NB4 (cell line): ENCODE measurements around the gene TWIST2.

Experiments
- DNase-seq: peaks from one replicate; pipeline ENCODE4 v3.0.0; 2010; ENCODE audit warnings: low read depth
- H3K4me3 ChIP-seq: one replicate; pipeline ENCODE4 v1.5.1; 2011; ENCODE audit warnings: mild to moderate bottlenecking, low read depth, low read length, moderate library complexity
- MYC ChIP-seq: IDR thresholded peaks from 2 replicates; pipeline ENCODE4 v1.6.1; 2011; ENCODE audit warnings: low read depth, low read length
- POLR2A ChIP-seq: IDR thresholded peaks from 2 replicates; pipeline ENCODE4 v1.6.1; 2011; ENCODE audit warnings: mild to moderate bottlenecking; ENCODE audit not compliant: insufficient read length; ENCODE audit errors: extremely low read depth
- TF ChIP-seq, protein P1 (sequence below): IDR thresholded peaks from 2 replicates; pipeline ENCODE4 v1.6.1; 2011; ENCODE audit warnings: low read depth, low read length
- TF ChIP-seq, protein P2 (sequence below): IDR thresholded peaks from one replicate; pipeline ENCODE4 v1.5.1; 2012; ENCODE audit warnings: low read depth, low read length

Gene TWIST2

DNA sequence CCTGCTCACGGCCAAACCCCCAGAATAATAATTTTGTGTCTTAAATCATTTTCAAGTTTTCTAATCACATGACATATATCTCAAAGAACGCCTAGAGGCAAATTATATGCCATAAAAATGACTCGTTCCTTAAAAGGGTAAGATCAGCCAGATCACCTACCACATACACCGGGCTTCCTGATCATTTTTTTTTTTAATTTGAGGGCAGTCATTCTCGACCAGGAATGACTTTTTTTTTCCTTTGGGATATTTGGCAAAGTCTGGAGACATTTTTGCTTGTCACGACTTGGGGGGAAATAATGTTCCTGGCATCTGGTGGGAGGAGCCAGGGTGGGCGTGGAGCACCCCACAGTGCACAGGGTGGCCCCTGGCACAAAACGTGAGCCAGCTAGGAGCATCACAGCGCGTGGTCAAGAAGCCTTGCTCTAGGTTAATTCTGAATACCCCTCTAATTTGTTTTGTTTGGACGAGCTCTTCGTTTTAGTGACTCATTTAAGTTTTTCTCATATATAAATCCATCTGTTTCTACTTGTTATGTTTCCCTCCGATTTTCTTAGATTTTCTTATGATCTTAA, 94.9 kb downstream of the TWIST2 start:
- TF ChIP-seq, protein P1, sequence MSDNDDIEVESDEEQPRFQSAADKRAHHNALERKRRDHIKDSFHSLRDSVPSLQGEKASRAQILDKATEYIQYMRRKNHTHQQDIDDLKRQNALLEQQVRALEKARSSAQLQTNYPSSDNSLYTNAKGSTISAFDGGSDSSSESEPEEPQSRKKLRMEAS: no peak
- no peak for TF ChIP-seq POLR2A
- TF ChIP-seq, protein P2, sequence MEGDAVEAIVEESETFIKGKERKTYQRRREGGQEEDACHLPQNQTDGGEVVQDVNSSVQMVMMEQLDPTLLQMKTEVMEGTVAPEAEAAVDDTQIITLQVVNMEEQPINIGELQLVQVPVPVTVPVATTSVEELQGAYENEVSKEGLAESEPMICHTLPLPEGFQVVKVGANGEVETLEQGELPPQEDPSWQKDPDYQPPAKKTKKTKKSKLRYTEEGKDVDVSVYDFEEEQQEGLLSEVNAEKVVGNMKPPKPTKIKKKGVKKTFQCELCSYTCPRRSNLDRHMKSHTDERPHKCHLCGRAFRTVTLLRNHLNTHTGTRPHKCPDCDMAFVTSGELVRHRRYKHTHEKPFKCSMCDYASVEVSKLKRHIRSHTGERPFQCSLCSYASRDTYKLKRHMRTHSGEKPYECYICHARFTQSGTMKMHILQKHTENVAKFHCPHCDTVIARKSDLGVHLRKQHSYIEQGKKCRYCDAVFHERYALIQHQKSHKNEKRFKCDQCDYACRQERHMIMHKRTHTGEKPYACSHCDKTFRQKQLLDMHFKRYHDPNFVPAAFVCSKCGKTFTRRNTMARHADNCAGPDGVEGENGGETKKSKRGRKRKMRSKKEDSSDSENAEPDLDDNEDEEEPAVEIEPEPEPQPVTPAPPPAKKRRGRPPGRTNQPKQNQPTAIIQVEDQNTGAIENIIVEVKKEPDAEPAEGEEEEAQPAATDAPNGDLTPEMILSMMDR: no peak
- TF ChIP-seq MYC: no peak
- DNase-seq: no peak
- H3K4me3 ChIP-seq: no peak overlapping the region

GRCh38 chr2:238943338-238944067, 95.6 kb downstream of the TWIST2 start:
- TF ChIP-seq POLR2A (no peak), MYC (no peak)
- TF ChIP-seq, protein P2: no peak
- TF ChIP-seq, protein P1: no peak
- H3K4me3 ChIP-seq: no peak overlapping the region
- DNase-seq: no peak

DNA sequence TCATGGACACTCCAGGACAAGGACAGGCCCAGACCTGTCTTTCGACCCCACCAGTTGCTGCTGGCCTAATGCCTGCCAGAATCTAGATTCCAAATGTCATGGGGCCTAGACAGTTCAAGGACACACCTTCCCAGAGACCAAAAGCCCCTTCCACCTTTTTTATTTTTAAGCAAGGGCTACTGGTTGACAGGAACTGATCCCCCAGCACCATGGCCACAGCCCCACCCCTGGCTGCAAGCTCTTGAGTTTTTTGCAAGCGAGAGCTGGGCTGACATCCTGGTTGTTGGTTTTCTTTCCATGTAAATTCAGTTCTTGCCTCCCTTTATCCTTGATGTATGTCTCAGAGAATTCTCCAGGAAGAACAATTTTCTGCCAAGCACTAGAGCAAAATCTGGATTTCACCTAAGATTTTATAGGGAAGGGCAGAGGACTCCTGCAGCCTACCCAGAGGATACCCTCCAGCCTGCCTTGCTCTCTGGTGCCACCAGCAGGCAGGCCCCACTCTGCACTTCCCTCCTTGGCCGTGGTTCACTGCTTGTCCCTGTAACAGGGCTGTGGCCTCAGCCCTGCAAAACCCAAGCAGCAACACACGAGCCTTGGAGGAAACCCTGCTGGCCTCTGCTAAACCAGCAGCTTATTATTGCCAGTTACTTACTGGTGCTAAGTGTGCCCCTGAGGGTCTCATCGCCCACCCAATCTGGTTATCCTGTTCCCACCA, 97.7 kb downstream of the TWIST2 start:
- DNase-seq: peak; percentile 37
- TF ChIP-seq MYC: no peak
- TF ChIP-seq, protein P2: peak; percentile 67
- no peak overlapping the region for H3K4me3 ChIP-seq

- no peak for DNase-seq
- no peak overlapping the region for H3K4me3 ChIP-seq
- TF ChIP-seq POLR2A: no peak
- TF ChIP-seq, protein P2: no peak
- TF ChIP-seq, protein P1: no peak
Measured at GRCh38 chr2:238946318-238947242, 98.7 kb downstream of the TWIST2 start.

- no peak overlapping the region for H3K4me3 ChIP-seq
- TF ChIP-seq, protein P1: no peak
- TF ChIP-seq, protein P2: no peak
- TF ChIP-seq MYC: no peak
- no peak for TF ChIP-seq POLR2A
- DNase-seq: no peak
Measured at GRCh38 chr2:238947243-238947760, 99.4 kb downstream of the TWIST2 start.
